Kidney (tissue), 14 donors: Measurements from ENCODE around the gene ATG13. TPM values are rescaled to one million over a fixed set of nuclear protein-coding genes. Genes with fewer than 3 reads are reported as not detected.
"Not testable (repeated sequence)": the region's sequence is repeated elsewhere in the genome, so short reads cannot be mapped to it uniquely, and the experiment has no call there.

Experiments
- DNase-seq, 5 donors: peaks; one replicate each; pipeline ENCODE4 v3.0.0-alpha.2; 2013 to 2020
- FAIRE-seq: peaks from 2 replicates; lab custom pipeline; 2012; peaks lifted over from hg19 to GRCh38; lab: Jason Lieb, UNC
- H3K27ac ChIP-seq, 2 donors: one replicate each; pipeline ENCODE4 v1.7.0; 2013; ENCODE audit warnings: low read depth in 2 of 2, low read length in 2 of 2, inconsistent platforms in 1 of 2
- H3K27me3 ChIP-seq: one replicate; pipeline ENCODE4 v1.7.1; 2013; ENCODE audit warnings: low read length, inconsistent platforms; ENCODE audit not compliant: control insufficient read depth, insufficient read depth
- H3K36me3 ChIP-seq, 3 donors: one replicate each; pipeline versions ENCODE4 v1.7.0 to v1.7.1; 2013; ENCODE audit warnings: low read length in 3 of 3, control low read depth in 1 of 3, inconsistent platforms in 1 of 3; ENCODE audit not compliant: insufficient read depth in 3 of 3, control insufficient read depth in 2 of 3
- H3K4me1 ChIP-seq, 3 donors: one replicate each; pipeline versions ENCODE4 v1.7.0 to v1.7.1; 2013; ENCODE audit warnings: low read length in 3 of 3, inconsistent platforms in 1 of 3, low read depth in 1 of 3; ENCODE audit not compliant: control insufficient read depth in 2 of 3, insufficient read depth in 2 of 3
- H3K4me3 ChIP-seq, 3 donors: one replicate each; pipeline versions ENCODE4 v1.7.0 to v1.8.1; 2013; ENCODE audit warnings: low read length in 3 of 3, control low read depth in 1 of 3, inconsistent platforms in 1 of 3
- H3K9ac ChIP-seq, 3 donors: one replicate each; pipeline versions ENCODE4 v1.7.0 to v1.7.1; 2013; ENCODE audit warnings: low read length in 3 of 3, control low read depth in 1 of 3, inconsistent platforms in 1 of 3
- H3K9me3 ChIP-seq, 3 donors: one replicate each; pipeline versions ENCODE4 v1.7.0 to v1.7.1; 2013; ENCODE audit warnings: low read length in 3 of 3, control low read depth in 1 of 3, inconsistent platforms in 1 of 3; ENCODE audit not compliant: control insufficient read depth in 2 of 3, insufficient read depth in 1 of 3
- CTCF ChIP-seq: IDR thresholded peaks from 3 replicates; pipeline ENCODE4 v1.5.1; 2012; ENCODE audit warnings: mild to moderate bottlenecking, moderate library complexity, borderline replicate concordance; ENCODE audit not compliant: insufficient read depth; ENCODE audit errors: extremely low read depth
- intact Hi-C: fragments of 100-400 bp; cut with DNase I; formaldehyde crosslinking; loops from one replicate; pipeline ENCODE4 v1.11.1; 2022
- polyA plus RNA-seq: library from polyadenylated mRNA; stranded (reverse); fragments of 350-450 nt; fragmentation: Illumina TruSeq; extraction: RNeasy Lipid Tissue Mini Kit (QIAGEN cat#74804); gene quantifications from one replicate; pipeline ENCODE4 v1.2.3, GENCODE V29; 2014; ENCODE audit warnings: low read depth, low replicate concordance; ENCODE audit not compliant: insufficient read depth
- total RNA-seq: library from RNA; stranded (reverse); fragmentation: NEBNext Ultra II Directional; extraction: Animal tissue kit (Norgen Biotek cat#: 25700); gene quantifications from one replicate; pipeline ENCODE4 v1.2.1, GENCODE V29; 2021
- donor health status: control.
- donor health status: control.
- donor health status: control.
- donor health status: control.
- donor health status: control.
- donor health status: DM: yes; HTN: yes; CAD: no.
- donor health status: Normal renal cell carcinoma (clear cell type).

The ATG13 gene
- total and polyA plus RNA-seq, 2 donors from 2014 or later = 40.1 to 73.5 TPM

- Histone ChIP-seq H3K4me3 (no peak overlapping the region), H3K27ac (no peak overlapping the region), H3K9me3 (no peaks in the 10 kb centered on the region), H3K4me1 (peaks cover 0 to 7% (median 2%) of the 10 kb centered on the region in 3 donors), H3K27me3 (no peaks in the 10 kb centered on the region), H3K9ac (no peak overlapping the region), H3K36me3 (peaks cover 9 to 54% (median 41%) of the 10 kb centered on the region in 3 donors)
- intact Hi-C loops = no loop called here
- no peak for TF ChIP-seq CTCF
- FAIRE-seq (no peak), DNase-seq (no peak)
Observed at GRCh38 chr11:46668480-46669085, 51.2 kb downstream of the ATG13 start.

GRCh38 chr11:46669711-46670139 is 52.4 kb downstream of the ATG13 start:
- TF ChIP-seq CTCF = no peak
- Histone ChIP-seq H3K27ac (no peak overlapping the region), H3K4me1 (peaks cover 0 to 7% (median 6%) of the 10 kb centered on the region in 3 donors), H3K9me3 (no peaks in the 10 kb centered on the region), H3K9ac (no peak overlapping the region), H3K36me3 (peaks cover 9 to 45% (median 37%) of the 10 kb centered on the region in 3 donors), H3K27me3 (no peaks in the 10 kb centered on the region), H3K4me3 (no peak overlapping the region)
- FAIRE-seq (no peak), DNase-seq (no peak)
- intact Hi-C loops = no loop called here

GRCh38 chr11:46670521-46670920 is 53.2 kb downstream of the ATG13 start:
- intact Hi-C loops, DNase-seq, H3K9ac ChIP-seq, H3K4me3 ChIP-seq, H3K27me3 ChIP-seq, FAIRE-seq, H3K27ac ChIP-seq, H3K9me3 ChIP-seq: not testable (repeated sequence)
- peaks cover 0 to 14% (median 7%) of the 10 kb centered on the region in 3 donors for H3K4me1 ChIP-seq
- H3K36me3 ChIP-seq = peaks cover 9 to 39% (median 36%) of the 10 kb centered on the region in 3 donors

GRCh38 chr11:46671958-46672315 is 54.6 kb downstream of the ATG13 start:
- no peak for TF ChIP-seq CTCF
- H3K4me3 ChIP-seq = no peak overlapping the region
- no peak for FAIRE-seq
- H3K27ac ChIP-seq = no peak overlapping the region
- intact Hi-C loops = no loop called here
- no peaks in the 10 kb centered on the region for H3K27me3 ChIP-seq
- DNase-seq = no peak
- H3K9me3 ChIP-seq = no peaks in the 10 kb centered on the region
- no peak overlapping the region for H3K9ac ChIP-seq
- peaks cover 0 to 24% (median under 1%) of the 10 kb centered on the region in 3 donors for H3K4me1 ChIP-seq
- H3K36me3 ChIP-seq = peaks cover 9 to 39% (median 36%) of the 10 kb centered on the region in 3 donors
